ENCODE measurements around the gene DNAJC11.
A peak's percentile ranks its signal among the peaks of the same experiment; 100 is the strongest.
"Not testable (repeated sequence)": the region's sequence is repeated elsewhere in the genome, so short reads cannot be mapped to it uniquely, and the experiment has no call there.

DNAJC11 gene

GRCh38 chr1:6648556-6648955 lies 53.1 kb downstream of the DNAJC11 start:
- no peak for DNase-seq

- peak; percentile 19 for DNase-seq
Measured at GRCh38 chr1:6646499-6647148, 55.0 kb downstream of the DNAJC11 start.

DNA sequence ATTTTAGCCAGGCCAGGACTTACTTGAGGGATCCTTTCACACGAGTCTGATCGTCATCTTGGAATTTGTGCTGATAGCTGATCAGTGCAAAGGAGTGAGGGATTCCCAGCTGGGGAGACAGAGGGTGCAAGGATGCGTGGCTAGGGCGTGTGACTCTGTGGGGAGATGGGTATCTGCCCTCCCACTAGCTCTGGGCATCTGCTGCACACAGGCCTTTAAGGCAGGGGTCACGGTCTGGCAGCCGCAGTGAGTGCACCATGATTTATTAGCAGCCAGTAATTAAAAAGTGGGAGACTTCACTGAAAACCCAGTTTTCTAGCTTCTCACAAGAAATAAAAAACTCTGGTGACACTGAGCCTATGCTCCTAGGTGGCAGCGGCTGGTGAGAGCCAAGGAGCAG lies 56.6 kb downstream of the DNAJC11 start:
- DNase-seq, result no peak

DNA sequence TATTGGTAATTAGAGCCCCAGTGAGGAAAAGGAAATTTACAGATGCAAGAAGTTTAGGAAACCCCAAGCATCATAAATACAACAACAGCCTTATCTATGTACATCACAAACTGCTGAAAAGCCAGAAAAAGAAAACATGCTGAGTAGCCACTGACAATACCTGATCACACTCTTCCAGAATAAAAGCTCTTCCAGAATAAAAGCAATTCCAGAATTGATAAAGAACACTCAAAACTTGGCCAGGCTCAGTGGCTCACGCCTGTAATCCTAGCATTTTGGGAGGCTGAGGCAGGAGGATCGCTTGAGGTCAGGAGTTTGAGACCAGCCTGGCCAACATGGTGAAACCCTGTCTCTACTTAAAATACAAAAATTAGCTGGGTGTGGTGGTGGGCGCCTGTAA lies 60.7 kb downstream of the DNAJC11 start:
- not testable (repeated sequence) for DNase-seq

DNA sequence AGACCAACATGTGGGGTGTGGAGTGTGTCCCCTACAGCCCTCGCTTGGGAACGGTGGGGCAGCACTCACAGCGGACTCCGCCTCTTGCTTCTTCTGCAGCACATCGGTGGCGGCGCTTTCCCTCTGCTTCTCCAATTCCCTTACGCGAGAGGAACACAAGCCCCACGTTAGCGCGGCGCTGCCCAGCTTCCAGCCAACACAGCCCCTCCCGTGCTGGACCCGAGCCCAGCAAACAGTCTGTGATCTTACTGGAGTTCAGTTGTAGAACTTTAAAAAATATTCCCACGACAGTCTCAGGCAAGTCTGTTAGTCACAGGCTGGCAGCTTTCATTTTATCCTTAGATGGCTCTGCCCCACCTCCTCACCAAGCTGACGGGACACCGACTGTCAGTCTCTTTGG lies 63.4 kb downstream of the DNAJC11 start:
- no peak for DNase-seq

- DNase-seq, result no peak
Measured at GRCh38 chr1:6637770-6638169, 63.8 kb downstream of the DNAJC11 start.

DNA sequence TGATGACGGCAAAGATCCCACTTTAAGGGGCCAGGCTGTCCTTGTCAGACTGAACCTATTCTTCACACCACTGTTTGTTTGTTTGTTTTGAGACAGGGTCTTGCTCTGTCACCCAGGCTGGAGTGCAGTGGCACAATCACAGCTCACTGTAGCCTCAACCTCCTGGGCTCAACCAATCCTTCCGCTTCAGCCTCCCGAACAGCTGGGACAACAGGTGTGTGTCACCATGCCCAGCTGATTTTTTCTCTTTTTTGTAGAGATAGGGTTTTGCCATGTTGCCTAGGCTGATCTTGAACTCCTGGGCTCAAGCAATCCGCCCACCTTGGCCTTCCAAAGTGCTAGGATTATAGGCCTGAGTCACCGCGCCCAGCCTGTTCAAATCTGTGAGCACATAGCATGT lies 64.8 kb downstream of the DNAJC11 start:
- not testable (repeated sequence) for DNase-seq

DNA sequence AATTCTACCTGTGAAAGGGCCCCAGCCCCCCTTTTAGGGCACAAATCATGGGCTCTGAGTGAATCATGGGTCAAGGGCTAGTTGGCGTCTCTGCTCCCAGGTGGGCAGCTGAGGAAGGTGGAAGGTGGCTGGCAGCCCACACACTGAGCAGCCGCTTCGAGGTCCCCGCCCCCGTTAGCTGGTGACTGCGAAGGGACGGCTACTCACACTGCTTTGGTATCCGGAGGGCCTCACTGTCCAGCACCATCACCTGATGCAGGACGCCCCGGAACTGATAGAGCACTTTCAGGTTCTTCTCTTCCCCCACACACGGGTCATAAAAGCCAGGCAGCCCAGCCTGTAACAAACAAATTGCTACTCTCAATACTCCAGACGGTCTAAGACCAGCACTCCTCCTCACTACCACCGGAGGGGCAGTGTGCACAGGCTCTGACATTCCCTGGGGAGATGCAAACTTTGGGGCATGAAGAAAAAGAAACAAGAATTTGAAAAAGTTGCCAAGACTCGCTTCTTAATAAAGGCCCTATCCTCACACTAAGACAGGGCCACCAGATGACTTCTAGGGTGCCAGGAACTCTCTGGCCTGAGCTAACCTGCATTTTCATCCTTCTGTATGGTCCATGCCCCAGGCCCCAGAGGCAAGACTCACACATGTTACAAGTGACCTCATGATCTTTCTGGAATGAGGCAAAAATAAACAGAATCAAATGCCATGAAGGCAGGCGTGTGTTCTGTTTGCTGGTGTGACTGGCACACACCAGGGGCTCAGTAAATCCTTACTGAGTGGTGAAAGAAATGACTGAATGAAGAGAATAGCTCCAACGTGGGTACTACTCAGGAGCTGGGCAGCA lies 65.5 kb downstream of the DNAJC11 start:
- no peak for DNase-seq

DNA sequence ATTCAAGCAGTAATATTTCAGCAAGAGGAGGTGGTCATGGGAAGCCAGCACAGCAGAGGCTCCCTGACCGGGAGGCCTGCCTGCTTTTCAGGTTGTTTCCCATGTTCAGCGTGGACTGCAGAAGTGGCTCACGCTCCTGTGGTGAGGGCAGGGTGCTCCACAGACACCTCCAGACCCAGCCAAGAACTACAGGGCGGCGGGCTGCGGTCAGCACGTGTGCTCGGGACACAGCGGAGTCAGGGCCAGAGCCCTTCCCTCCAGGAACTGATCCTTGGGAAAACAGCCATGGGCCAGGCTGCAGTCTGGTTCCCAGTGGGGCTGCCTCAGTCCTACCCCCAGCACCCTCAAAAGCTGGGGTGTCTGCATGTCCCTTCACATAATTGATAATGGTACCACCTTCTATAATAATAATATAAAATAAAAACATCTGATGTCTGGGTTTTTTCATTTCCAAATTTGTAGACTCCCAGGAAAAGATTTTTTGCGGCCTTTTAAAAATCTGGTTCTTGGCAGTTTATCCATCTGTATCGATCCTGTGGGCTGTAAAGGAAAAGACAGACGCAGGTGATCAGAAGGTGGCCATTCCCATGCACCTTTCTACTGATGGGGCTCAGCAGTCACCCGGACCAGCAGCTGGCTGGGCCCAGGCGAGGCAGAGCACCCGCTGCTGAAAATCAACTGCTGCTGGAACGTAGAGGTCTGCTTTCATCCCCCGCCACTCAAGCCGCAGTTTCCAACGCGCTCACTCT lies 66.3 kb downstream of the DNAJC11 start:
- no peak for DNase-seq

DNA sequence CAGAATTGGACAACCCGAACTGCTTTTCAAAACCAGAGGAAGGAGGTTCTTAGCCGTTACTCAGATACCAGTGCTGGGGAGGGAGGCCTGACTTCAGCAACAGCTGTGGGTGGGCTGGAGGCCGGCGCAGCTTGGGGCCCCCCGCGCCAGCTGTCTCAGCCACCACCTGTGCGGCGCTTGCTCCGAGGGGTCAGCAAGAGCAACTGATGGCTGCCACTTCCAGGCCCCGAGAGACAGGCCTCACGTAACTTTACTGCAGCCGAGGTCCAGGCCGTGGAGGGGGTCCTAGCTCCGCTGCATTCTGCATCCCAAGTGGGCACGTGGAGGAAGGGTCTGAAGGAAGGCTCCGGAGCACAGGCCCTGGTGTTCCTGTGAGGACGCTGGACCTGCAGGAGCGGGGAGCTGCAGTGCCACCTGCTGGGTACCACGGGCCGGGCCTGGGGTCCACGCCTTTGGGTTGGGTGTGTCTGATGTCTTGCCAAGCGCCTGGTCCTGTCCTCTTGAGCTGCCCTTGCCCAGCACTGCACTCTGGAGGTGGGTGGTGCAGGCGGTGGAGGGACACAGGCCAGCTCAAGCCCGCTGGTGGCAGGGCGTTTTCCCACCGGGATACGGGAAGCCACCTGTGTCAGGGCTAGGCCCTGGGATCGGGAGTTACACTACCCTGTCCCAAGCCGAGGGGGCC lies 67.1 kb downstream of the DNAJC11 start:
- DNase-seq, result peak; percentile 53

DNA sequence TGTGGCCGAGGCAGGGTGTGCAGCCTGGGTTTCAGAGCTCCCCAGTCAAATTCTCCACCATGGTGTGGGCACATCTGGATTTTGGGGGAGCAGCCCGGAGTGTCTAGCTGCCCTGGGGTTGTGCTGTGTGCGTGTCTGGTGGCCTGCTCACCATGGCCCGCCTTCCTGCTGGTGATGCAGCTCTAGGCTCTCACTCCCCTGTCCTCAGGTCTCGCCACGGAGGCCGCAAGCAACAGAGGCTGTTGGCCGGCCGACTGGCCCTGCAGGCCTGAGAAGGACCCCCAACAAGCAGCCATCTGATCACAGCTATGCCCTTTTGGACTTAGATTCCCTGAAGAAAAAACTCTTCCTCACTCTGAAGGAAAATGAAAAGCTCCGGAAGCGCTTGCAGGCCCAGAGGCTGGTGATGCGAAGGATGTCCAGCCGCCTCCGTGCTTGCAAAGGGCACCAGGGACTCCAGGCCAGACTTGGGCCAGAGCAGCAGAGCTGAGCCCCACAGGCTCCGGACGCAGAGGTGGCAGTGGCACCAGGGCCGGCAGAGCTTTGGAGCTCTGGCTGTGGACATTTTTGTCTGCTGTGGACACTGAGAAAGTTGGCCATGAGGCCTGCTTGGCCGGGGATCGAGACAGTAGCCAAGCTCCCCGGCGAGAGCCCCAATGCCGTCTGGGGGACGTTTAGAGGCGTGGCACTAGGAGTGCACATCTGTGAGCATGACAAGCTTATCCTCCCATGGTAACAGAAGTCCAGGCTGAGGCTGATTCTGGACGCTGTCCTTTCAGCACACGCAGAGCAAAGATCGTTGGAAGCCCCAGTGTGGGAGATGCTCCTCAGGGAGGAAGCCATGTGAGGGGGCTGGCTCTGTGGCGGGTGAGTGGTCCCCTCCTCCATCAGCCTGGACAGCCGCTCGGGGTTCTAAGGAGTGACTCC lies 68.8 kb downstream of the DNAJC11 start:
- no peak for DNase-seq

DNA sequence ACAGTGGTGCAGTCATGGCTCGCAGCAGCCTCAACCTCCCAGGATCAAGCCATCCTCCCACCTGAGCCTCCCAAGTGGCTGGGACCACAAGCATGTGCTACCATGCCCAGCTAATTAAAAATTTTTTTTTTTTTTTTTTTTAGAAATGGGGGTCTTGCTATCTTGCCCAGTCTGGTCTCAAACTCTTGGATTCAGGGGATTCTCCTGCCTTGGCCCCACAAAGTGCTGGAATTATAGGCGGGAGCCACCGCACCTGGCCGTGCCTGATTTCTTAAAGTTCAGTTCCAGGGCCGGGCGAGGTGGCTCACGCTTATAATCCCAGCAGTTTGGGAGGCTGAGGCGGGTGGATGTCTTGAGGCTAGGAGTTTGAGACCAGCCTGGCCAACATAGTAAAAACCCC lies 70.6 kb downstream of the DNAJC11 start:
- no peak for DNase-seq

- DNase-seq, result no peak
Measured at GRCh38 chr1:6630027-6630426, 71.6 kb downstream of the DNAJC11 start.

DNA sequence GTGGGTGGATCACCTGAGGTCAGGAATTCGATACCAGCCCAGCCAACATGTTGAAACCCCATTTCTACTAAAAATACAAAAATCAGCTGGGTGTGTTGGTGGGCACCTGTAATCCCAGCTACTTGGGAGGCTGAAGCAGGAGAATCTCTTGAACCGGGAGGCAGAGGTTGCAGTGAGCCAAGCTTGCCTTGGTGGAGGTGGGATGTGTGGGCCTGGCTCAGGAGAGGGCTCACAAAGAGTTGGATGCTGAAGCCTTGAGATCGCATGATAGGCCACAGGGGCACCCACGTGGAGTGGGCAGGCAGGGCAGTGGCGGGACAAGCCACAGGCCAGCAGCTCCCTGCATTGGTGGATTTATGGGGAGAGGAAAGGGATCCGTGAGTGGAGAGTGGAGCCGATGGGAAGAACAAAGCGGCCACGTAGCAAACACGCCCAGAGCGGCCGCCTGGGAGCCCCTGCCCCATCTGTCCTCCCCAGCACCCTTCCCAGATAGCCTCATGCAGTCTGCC lies 72.6 kb downstream of the DNAJC11 start:
- no peak for DNase-seq

DNA sequence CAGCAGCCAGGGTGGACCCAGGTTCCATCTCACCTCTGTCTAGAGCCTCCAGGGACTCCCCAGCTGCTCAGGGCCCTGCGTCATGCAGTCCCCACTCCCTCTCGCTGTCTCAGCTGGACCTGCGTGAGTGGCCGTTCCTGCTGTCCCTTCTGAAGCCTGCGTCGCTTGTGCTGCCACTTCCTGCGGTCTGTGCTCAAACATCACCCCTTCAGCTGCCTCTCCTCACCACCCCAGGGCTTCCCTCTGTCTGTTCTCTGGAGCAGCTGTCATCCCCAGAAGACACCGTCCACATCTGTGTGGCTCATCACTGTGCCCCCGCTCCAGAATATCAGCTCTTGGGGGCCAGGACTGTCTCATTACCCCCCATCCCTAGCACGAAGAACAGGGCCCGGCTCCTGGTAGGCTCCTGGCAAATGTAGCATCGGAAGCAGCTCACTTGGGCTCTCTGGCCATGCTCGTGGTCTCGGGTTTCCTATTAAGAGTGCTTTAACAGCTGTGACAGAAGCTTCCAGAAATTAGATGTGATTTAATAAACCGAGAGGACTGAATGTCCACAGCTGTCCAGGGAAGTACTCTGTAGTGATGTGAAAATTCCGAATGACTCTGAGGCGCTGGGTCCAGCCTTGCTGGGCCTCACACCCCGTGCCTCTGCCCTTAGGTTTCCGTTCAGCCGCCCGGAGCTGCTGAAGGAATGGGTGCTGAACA lies 73.6 kb downstream of the DNAJC11 start:
- DNase-seq, result no peak

GRCh38 chr1:6627031-6627430 lies 74.6 kb downstream of the DNAJC11 start:
- DNase-seq, result no peak

- DNase-seq, result no peak
Measured at GRCh38 chr1:6625584-6626149, 75.9 kb downstream of the DNAJC11 start.

DNA sequence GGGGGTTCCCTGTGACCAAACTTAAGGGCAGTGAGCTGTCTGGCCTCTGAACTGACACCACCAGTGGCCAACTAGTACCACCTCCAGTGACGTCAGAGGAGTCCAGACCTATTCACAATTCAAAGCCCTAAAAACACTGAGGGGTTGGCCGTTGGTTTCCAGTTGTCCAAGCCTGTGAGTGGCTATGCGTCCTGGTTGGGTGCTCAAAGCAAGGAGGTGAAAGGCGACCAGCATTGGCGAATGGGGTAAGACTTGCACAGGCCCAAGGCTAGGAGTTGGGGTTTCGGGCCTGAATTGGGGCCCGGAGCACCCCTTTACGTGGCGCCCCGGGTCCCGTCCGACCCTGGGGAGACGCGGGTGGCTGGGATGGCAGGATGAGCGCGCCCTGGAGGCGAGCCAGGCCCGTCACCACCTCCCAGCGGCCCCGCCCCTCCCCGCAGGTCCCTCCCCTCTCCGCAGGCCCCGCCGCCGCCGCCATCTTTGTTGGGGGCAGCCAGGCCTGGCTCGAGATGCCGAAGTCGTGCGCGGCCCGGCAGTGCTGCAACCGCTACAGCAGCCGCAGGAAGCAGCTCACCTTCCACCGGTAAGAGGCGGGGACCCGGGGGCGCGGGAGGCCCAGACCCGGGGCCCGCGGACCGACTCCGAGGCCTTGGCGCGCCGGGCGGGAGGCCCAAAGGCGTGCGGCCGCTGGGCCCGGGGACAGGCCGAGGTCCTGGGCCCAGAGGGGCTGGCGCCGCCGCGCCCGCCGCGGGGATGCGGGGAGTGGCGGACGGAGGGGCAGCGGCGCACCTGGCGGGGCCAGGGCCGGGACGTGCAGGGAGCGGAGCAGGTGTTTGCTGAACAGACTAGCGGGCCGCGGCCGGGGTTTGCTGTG lies 76.7 kb downstream of the DNAJC11 start, which contains the start of gene THAP3:
Gene THAP3 (plus strand): TSS at position 159 of the 874 bp plus-strand sequence. CDS start 351 bp downstream, at position 510.
- DNase-seq, result peak; percentile 88

DNA sequence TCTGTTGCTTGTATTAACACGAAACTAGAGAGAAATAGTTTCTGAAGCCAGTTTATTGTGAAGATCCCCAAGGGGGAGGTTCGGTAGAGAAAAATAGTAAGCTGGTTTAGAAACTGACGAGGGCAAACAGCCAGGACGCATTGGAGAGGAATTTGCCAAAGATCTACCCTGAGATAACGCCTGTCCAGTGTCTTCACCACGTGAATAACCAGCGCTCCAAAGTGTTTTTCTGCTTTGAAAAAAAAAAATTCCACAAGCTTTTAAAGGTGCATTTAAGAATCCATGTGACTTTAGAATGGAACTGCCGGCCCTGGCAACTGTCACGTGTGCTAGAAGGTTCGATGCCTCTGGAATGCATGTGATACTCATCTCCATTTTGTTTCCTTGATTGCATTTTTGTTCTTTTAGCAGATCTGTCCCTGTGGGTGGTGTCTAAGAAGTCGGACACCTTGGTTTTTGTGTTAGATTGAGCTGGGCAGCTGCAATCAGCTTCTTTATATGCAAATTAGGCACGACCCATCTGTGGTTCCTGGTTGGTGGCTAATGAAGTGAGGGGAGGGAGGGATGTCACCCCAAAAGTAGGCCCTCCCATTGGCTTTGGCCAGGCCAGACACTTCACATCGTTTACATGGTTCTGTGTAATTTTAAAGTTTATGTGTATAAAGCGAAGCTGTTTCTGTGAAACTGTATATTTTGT lies 78.2 kb downstream of the DNAJC11 start:
- no peak for DNase-seq

Data from stimulated activated CD4-positive, alpha-beta T cell treated with anti-CD3 and anti-CD28 coated beads, Interleukin-4, amount 100 ng/mL, for 24 hours (primary cell).